AG04449 (cell line): ENCODE results near the gene EXOC7.

ENCODE experiments used
- CTCF ChIA-PET: fragments of 350-600 bp; formaldehyde crosslinking; extraction: SDS; loops from one replicate; lab custom pipeline; 2021; ENCODE audit warnings: antibody characterized with exemption; lab: Yijun Ruan, JAX
- POLR2A ChIA-PET: fragments of 400-600, 350-600 bp; formaldehyde crosslinking; extraction: SDS; loops from one replicate; lab custom pipeline; 2020; ENCODE audit warnings: antibody characterized with exemption, inconsistent platforms; lab: Yijun Ruan, JAX
- DNase-seq: peaks from one replicate; pipeline ENCODE4 v3.0.0-alpha.2; 2010; ENCODE audit warnings: low read depth, low spot score
- H3K4me3 ChIP-seq: 2 replicates; pipeline ENCODE4 v1.5.1; 2011; ENCODE audit warnings: low read depth, mild to moderate bottlenecking, control low read depth, low read length
- TF ChIP-seq, protein P1 (sequence below): IDR thresholded peaks from one replicate; pipeline ENCODE4 v1.5.1; 2011; ENCODE audit warnings: mild to moderate bottlenecking, moderate library complexity, low read length, control low read depth, inconsistent platforms; ENCODE audit not compliant: insufficient read depth; ENCODE audit errors: missing control alignments

The EXOC7 gene

DNA sequence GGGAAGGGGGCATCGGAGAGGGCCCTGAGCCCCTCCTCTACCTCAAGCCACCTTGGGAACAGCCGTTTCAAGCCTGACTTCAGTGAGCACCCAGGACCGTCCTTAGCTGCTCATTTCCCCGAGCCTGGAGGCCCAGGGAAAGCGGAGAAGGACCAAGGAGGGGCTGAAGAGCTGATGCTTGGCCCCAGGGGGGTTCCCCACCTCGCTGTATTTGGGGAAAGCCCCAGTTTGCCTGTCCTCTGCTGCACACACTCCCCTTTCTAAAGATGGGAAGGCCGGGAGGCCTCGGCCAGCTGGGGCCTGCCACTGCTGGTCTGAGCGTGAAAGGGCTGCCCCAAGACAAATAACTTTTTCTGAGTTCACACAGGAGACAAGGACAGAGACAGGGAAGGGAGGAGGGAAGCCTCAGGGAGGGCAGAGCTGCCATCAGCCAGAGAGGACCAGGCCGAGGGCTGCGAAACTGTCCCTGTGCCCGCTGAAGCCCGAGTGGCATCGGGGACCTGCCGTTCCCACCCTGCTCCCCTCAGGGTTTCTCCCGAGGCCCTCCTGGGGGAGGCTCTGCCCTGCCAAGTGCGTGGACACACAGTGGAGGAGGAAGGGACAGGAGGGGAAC, 13.0 kb downstream of the EXOC7 start:
- TF ChIP-seq, protein P1, sequence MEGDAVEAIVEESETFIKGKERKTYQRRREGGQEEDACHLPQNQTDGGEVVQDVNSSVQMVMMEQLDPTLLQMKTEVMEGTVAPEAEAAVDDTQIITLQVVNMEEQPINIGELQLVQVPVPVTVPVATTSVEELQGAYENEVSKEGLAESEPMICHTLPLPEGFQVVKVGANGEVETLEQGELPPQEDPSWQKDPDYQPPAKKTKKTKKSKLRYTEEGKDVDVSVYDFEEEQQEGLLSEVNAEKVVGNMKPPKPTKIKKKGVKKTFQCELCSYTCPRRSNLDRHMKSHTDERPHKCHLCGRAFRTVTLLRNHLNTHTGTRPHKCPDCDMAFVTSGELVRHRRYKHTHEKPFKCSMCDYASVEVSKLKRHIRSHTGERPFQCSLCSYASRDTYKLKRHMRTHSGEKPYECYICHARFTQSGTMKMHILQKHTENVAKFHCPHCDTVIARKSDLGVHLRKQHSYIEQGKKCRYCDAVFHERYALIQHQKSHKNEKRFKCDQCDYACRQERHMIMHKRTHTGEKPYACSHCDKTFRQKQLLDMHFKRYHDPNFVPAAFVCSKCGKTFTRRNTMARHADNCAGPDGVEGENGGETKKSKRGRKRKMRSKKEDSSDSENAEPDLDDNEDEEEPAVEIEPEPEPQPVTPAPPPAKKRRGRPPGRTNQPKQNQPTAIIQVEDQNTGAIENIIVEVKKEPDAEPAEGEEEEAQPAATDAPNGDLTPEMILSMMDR = no peak
- no peak overlapping the region for H3K4me3 ChIP-seq
- ChIA-PET POLR2A (interaction anchor here (1.7 kb wide), 1 partner anchor 9 kb away, joined by 3 read pairs; no protein-coding TSS in a partner anchor), CTCF (no interaction called here)
- no peak for DNase-seq

DNA sequence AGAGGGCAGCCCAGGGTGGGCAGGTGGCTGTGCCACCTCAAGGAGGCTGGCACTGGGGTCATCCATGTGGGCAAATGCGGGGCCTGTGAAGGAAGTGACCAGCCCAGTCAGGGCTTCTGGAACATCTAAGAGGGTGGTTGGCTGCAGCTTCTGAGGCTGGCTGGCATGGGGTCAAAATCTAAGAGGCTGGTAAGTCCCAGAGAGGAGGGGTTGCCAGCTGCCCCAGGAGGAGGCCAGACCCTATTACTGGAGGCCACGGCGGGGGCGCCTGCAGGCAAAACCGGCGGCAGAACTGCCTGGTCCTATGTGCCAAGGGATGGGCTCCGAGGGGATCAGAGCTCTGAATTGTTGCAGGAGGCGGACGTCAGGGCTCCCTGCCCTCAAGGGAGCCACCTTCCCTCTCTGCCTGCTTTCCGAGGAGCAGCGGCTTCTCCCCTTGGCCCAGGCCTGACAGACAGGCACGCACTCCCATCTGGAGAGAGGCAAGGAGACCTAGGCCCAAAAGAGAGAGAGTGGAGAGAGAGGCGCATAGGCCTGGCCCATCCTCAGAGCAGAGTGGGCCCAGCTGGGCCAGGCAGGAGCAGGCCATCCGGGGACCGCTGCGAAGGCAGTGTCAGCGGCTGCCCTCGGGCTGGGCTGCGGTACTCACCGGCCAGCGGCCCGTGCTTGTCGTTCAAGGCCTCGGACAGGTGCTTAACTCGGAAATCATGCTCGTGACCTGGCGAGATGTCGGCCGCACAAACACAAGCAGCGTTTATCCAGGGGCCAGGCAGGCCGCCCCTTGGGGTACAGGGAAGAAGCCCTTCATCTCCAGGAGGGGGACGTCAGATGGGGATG, 13.7 kb downstream of the EXOC7 start:
- TF ChIP-seq, protein P1 = no peak
- DNase-seq = no peak
- no peak overlapping the region for H3K4me3 ChIP-seq
- ChIA-PET CTCF (no interaction called here), POLR2A (interaction anchor here (1.7 kb wide), 1 partner anchor 9 kb away, joined by 3 read pairs; no protein-coding TSS in a partner anchor)

DNA sequence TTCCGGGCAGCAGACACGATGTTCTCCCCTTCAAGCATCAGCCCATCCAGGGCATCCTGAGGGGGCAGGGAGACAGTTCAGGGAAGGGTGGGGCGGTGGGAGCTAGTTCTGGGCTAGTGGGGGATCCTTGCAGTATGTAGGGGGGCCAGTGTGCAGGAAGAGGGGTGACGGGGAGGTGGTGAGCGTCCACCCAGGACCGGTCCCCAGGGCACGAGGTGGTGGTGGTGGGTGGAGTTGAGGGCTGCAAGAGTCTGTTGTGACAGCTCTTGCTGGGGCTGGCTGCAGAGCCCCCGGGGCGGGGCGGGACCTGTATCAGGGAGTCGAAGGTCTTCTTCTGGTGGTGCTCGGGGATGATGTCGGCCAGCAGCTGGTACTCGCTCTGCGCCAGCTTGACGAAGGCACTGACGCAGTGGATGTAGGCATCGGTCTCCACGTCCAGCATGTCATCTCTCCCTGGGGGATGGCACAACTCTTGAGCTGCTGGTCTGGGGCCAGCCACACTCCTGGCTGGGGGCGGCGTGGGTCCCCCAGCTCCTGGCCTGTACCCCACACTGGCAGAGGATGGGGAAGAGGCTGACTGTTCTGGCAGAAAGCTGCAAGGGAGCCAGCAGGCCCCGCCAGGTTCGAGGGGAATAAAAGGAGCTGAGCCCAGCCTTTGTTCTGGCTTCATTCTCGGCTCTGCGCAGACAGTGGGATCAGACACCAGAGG, 14.6 kb downstream of the EXOC7 start:
- POLR2A ChIA-PET = interaction anchor here (1.7 kb wide), 1 partner anchor 8 kb away, joined by 3 read pairs; no protein-coding TSS in a partner anchor
- TF ChIP-seq, protein P1 = no peak
- no peak for DNase-seq
- CTCF ChIA-PET = interaction anchor here (0.7 to 1.5 kb wide), 3 partner anchors 10 to 76 kb away, joined by 3 to 5 read pairs (median 3); no protein-coding TSS in a partner anchor
- no peak overlapping the region for H3K4me3 ChIP-seq

DNA sequence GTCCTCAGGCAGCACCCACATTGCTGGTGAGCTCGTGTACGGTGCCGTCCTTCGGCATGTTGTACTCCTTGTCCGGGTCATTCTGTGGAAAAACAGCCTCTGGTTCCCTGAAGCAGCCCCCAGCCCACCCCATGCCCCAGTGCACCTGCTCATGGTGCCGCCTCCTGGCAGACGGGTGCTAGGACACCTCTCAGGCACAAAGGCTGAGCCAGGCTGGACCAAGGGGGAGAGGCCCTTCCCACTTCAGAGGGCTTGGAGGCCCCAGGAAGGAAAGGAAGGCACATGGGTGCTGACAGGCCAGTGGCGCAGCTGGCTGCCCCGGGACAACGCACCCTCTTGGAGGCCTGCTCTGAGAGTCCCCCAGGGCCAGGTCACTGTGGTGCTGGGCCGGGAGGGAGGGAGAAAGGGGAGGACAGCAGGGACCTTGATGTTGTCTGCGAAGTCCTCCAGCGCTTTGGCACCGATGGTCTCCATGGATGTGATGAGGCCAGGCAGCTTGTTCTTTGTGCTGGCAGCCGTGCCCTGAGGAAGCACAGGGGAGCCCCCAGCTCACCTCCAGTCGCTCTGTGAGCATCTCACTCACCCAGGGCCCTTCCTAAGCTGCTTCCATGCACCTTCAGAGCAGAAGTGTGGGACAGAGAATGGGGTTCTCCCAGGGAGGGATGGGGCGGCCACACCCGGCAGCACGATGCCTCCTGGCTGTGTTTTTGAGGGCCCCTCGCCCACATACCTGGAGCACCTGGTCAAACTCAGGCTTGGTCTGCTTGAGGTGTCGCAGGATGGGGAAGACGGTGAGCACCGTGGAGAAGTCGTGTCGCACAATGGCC, 15.3 kb downstream of the EXOC7 start:
- ChIA-PET POLR2A (interaction anchor here (1.7 kb wide), 1 partner anchor 7 kb away, joined by 3 read pairs; no protein-coding TSS in a partner anchor), CTCF (interaction anchor here (0.7 to 1.5 kb wide), 3 partner anchors 9 to 75 kb away, joined by 3 to 5 read pairs (median 3); no protein-coding TSS in a partner anchor)
- TF ChIP-seq, protein P1 = no peak
- H3K4me3 ChIP-seq = no peak overlapping the region
- no peak for DNase-seq

DNA sequence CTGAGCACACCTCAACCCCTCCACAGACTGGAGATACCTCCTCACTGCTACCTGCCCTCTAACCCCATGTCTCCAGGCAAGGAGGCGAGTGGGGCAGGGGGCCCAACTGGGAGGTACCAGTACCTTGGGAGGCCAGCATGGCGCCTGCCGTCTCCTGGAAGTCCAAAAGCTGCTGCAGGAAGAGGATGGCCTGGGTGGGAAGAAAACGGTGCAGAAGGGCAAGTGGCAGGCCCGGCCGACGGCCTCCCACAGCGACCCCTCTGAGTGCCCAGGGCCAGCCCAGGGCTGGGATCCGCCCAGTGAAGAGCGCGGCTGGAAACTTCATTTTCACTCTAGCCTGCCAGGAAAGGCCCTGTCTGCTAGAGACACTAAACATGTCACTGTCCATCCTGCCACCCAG, 16.1 kb downstream of the EXOC7 start:
- CTCF ChIA-PET = interaction anchor here (1.5 kb wide), 1 partner anchor 73 kb away, joined by 5 read pairs; no protein-coding TSS in a partner anchor
- TF ChIP-seq, protein P1 = no peak
- H3K4me3 ChIP-seq = no peak overlapping the region
- no peak for DNase-seq
- POLR2A ChIA-PET = no interaction called here
